ENCODE measurements around the gene POLE4. TPM values are rescaled to one million over a fixed set of nuclear protein-coding genes. Genes with fewer than 3 reads are reported as not detected.

Gene POLE4
- total and polyA plus RNA-seq, 11 donors = 12.9 to 73.3 (median 38.0) TPM

DNA sequence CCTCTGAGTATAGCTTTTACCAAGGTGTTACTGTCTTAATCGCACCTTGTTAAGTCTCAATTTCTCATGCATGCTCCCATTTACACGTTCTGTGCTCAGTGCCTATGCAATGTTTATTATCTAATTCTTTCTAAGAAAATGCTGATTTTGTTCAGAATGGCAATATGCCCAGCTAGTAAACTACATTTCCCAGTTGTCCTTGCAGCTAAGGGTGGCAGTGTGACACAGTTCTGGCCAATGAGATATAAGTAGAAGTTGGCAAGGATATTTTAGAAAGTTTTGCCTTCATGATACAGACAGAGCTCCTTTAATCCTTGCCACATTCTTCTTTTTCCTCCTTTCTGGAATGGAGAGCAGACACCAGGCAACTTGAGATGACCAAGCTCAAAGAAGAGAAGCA, 45.3 kb downstream of the POLE4 start:
- Histone ChIP-seq H3K36me3 (no peaks in the 10 kb centered on the region), H3K27ac (no peak overlapping the region), H3K4me3 (no peak overlapping the region), H3K9me3 (peaks cover 0 to 5% (median 0%) of the 10 kb centered on the region in 12 donors), H3K4me1 (no peaks in the 10 kb centered on the region), H3K27me3 (no peaks in the 10 kb centered on the region)
- ATAC-seq (no peak), DNase-seq (no peak)
- TF ChIP-seq, protein P1, sequence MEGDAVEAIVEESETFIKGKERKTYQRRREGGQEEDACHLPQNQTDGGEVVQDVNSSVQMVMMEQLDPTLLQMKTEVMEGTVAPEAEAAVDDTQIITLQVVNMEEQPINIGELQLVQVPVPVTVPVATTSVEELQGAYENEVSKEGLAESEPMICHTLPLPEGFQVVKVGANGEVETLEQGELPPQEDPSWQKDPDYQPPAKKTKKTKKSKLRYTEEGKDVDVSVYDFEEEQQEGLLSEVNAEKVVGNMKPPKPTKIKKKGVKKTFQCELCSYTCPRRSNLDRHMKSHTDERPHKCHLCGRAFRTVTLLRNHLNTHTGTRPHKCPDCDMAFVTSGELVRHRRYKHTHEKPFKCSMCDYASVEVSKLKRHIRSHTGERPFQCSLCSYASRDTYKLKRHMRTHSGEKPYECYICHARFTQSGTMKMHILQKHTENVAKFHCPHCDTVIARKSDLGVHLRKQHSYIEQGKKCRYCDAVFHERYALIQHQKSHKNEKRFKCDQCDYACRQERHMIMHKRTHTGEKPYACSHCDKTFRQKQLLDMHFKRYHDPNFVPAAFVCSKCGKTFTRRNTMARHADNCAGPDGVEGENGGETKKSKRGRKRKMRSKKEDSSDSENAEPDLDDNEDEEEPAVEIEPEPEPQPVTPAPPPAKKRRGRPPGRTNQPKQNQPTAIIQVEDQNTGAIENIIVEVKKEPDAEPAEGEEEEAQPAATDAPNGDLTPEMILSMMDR (IDR thresholded peaks at IDR 0.05) = no peak
- no peak for TF ChIP-seq POLR2A (IDR thresholded peaks at IDR 0.05)
- 67 to 78% (median 74%) methylated on average over 2 of the region's 2 CpGs for WGBS, 4 donors
- intact Hi-C loops (cut with DNase I) = no loop called here

DNA sequence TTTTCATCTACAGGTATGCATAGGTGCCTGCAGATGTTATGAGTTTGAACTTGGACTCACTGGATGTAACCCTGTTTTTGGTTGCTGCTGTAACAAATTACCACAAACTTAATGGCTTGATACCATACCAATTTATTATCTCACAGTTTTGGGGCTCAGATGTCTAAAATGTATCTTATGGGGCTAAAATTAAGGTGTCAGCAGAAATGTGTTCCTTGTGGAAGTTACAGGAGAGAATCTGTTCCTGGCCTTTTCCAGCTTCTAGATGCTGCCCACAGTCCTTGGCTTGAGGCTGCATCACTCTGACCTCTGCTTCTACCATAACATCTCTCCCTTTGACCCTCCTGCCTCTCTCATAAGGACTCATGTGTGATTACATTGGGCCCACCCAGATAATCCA, 47.6 kb downstream of the POLE4 start:
- Histone ChIP-seq H3K27me3 (no peaks in the 10 kb centered on the region), H3K4me3 (no peak overlapping the region), H3K36me3 (no peaks in the 10 kb centered on the region), H3K27ac (no peak overlapping the region), H3K4me1 (no peaks in the 10 kb centered on the region), H3K9me3 (peaks cover 0 to 5% (median 0%) of the 10 kb centered on the region in 12 donors)
- DNase-seq = no peak
- ATAC-seq = no peak
- intact Hi-C loops (cut with DNase I) = no loop called here
- TF ChIP-seq, protein P1 (IDR thresholded peaks at IDR 0.05) = no peak
- no peak for TF ChIP-seq POLR2A (IDR thresholded peaks at IDR 0.05)

DNA sequence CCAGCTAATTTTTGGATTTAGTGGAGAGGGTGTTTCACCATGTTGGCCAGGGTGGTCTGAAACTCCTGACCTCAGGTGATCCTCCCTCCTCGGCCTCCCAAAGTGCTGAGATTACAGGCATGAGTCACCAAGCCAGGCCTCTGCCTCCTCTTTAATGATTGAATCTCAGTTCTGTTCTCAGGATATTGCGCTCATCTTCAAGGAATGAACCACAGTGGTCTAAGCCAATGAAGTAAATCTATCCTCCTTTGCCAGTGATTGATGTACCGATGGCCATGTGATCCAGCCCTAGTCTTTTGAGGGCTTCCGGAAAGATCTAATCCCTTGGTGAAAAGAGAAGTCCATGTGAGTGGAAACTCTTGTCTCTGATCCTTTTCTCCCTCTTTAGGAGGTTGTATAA, 48.6 kb downstream of the POLE4 start:
- no peak for DNase-seq
- no peak for TF ChIP-seq POLR2A (IDR thresholded peaks at IDR 0.05)
- TF ChIP-seq, protein P1 (IDR thresholded peaks at IDR 0.05) = no peak
- Histone ChIP-seq H3K27ac (no peak overlapping the region), H3K27me3 (no peaks in the 10 kb centered on the region), H3K4me3 (no peak overlapping the region), H3K36me3 (no peaks in the 10 kb centered on the region), H3K9me3 (peaks cover 0 to 5% (median 0%) of the 10 kb centered on the region in 12 donors), H3K4me1 (no peaks in the 10 kb centered on the region)
- intact Hi-C loops (cut with DNase I) = no loop called here
- WGBS, 4 donors = 96 to 99% (median 98%) methylated on average over 4 of the region's 4 CpGs
- no peak for ATAC-seq

GRCh38 chr2:75007819-75008218, 49.4 kb downstream of the POLE4 start:
- 92 to 98% (median 94%) methylated on average over 4 of the region's 4 CpGs for WGBS, 4 donors
- H3K9me3 ChIP-seq = peaks cover 0 to 5% (median 0%) of the 10 kb centered on the region in 12 donors
- H3K27me3 ChIP-seq = no peaks in the 10 kb centered on the region
- no peak for TF ChIP-seq POLR2A (IDR thresholded peaks at IDR 0.05)
- TF ChIP-seq, protein P1 (IDR thresholded peaks at IDR 0.05) = no peak
- no peak for DNase-seq
- H3K4me1 ChIP-seq = no peaks in the 10 kb centered on the region
- no peaks in the 10 kb centered on the region for H3K36me3 ChIP-seq
- no peak for ATAC-seq
- intact Hi-C loops (cut with DNase I) = no loop called here
- no peak overlapping the region for H3K27ac ChIP-seq
- no peak overlapping the region for H3K4me3 ChIP-seq

All from heart left ventricle (tissue), 16 donors.